ENCODE measurements around the gene WBP11.
A peak's percentile ranks its signal among the peaks of the same experiment; 100 is the strongest.

The WBP11 gene

DNA sequence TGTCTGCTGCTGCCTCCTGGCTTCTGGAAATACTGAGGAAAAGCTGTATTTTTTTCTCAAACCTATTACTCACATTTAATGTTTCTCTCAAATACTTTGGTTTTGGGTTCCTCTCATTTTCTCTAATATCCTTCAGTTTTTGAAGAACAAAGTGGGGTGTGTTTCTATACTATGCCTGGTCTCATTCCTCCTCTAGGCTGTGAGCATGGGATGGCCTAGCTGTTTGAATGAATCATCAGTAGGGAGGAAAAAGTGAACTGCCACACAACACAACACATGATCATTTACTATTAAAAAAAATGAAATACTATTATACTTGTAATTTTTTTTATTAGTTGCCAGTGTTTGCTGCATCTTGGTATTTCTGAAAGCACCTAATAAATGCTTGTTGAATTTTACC, 22.0 kb upstream of the WBP11 start:
- no peak for DNase-seq (ENCODE audit: low read depth in 1 of 2, low spot score in 1 of 2)

DNA sequence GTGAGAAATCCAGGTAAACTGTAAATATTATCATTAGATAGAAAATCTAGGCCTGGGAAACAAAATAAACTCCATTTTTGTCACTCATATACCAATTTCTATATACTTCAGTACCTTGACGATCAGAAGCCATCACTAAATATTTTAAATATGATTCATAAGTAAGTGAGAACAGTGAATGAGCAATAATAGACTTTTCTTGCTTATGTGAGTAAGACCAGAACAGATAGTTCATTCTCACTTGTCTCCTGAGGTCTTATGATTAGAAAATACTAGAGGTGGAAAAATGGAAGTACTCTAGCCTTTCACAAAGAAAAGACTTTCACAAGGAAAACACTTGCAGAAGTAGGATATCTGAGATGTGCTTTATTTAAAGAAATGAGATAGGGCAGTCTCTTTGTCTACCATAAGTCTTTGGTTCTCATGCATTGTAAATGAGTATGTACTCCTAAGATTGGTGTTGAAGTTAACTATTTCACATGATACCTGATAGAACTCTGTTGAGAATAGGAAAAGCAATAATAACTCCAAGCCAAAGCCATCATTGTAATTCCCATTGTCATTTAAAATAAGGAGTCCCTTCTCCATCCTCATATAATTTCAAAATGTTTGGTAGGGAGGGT, 20.8 kb upstream of the WBP11 start:
- no peak for DNase-seq (ENCODE audit: low read depth in 1 of 2, low spot score in 1 of 2)

DNA sequence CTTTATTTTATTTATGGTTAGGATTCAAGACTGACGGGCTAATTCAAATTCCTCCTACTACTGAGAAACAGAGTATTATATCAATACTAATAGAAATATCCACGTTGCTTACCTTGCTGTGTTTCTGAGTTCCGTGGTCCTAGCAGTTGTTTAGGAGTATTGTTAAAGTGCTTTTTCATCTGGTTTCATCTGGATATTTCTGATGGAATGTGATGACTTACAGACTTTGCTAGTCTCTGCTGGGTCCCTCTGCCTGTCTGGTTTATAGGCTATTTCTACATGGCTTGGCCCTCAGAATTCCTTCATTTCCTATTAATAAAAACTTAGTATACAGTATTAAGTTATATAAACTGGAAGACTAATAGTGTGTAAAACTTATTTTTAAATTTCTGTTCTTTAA, 10.7 kb upstream of the WBP11 start, which contains the start of gene SMCO3:
Gene SMCO3, minus strand, starts transcription at position 169 of the 400 bp plus-strand sequence. CDS start 7,502 bp downstream, outside the sequence.
- no peak for DNase-seq (ENCODE audit: low read depth in 1 of 2, low spot score in 1 of 2)

DNA sequence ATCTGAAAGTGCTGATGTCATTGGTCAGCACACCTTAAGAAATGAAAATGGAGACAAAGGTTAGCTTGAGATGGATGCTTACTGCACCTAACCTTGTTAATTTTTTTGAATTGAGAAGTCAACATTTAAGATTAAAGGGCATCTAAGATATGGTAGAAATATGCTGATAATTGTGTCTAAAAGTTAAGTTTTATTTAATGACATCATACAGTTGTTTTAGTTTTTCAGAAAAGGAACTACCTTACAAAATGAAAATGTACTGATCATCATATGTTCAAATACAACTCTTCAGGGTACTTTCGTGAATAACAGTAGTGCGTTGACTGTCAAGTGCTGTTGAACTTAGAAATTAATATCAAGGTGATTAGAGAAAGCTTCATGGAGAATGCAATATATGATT, 8.2 kb upstream of the WBP11 start:
- DNase-seq (ENCODE audit: low read depth in 1 of 2, low spot score in 1 of 2): no peak

DNA sequence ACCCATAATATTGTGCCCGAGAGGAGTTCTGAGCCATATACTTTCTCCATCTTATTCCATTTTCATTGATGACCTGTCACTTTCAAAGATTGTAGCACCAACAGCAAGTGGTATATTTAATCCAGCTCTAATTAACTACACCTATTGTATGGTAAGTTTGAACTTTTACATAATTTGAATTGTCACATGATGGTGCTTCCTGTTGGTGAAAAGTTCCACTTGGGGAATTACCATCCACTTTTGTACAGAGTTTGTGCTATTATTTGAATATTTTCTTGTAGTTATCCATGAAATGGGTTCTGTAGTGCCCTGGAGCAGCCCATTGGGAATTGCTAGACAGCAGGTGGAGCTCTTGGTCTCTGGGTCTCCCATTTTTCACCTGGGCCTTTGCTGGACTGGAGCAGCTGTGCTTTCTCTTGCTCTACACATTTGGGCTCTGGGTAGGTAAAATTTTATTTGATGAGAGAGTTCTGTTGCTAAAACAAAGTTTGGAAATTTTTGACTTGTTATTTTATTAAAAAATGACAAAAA, 7.7 kb upstream of the WBP11 start:
- no peak for DNase-seq (ENCODE audit: low read depth in 1 of 2, low spot score in 1 of 2)

DNA sequence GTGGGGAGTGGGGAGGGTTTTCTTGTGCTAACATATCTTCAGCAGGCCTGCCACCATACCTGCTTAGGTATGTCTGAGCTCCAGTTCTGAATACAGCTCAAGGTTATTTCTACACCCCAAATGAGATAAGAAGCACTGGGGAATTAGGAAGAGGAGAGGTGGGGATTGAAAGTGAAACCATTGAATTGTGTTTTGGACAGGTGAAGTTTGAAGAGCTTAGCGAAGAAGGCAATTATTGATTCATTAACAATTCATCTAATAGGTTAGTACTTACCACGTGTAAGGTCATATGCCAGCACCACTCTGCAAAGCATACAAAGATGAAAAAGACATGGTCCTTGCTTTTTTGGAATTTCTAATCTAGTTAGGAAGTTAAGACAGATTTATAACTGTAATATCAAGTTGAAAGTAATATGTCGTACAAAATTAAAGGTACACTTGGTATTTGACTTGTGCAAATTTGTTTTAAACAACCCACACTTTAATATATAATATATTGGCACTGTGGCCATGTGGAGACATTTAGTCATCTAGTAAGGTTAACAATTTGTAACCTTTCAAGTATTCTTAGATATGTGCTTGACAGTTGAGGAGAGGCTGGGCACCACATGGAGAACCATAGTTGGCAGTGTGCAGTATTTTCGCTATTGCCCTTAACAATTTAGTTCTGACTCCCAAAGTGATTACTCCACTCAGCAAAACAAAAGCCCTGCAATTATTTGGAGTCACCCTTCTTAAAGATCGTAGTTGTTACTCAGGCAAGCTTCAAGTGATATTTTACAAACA, 7.1 kb upstream of the WBP11 start:
- DNase-seq (ENCODE audit: low read depth in 1 of 2, low spot score in 1 of 2): no peak

DNA sequence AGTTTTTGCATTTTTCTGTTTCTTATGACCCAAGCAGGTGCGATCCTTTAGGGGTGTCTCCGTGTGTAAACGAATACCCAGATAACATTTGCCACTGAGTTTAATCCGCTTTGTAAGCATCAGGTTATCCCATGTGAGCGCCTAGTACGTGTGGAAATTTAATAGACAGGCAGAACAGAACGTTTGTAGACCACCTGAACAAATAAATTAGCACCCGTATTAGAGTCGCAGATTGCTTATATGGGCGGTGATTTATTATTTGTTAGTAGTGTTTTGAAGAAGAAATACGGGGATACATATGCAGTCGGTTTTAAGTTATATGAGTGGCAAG, 517 bp upstream of the WBP11 start:
- no peak for DNase-seq (ENCODE audit: low read depth in 1 of 2, low spot score in 1 of 2)

DNA sequence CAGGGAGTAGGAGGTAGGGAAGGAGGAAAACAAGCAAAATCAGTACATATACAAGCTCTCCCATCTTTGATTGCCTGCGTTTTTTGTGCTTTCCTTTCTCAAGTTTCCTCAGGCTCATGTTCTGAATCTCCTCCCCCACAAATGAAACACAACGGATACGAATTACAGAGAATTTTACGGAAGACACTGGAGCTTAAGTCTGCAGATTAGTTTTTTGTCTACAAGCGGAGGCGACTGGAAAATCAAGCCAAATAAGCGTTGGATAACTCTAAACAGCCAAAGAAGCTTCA, 612 bp downstream of the WBP11 start:
- DNase-seq (ENCODE audit: low read depth in 1 of 2, low spot score in 1 of 2): no peak

DNA sequence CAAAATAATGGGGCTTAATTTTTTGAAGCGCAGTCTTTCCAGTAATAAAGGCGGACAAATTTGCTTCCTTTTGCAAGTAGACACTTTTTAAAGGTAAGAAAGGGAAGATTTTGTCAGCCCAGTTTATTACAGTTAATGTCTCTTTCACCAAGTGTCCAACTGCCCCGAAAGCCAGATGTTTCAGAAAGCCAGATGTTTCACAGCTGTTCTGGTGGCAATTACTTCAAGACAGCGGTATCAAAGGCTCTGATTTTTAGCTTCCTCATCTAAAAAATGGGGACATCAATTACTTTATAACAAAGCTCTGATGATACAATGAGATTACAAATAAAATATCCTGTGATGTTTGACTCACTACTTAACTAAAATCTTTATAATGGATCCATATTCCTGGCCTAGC, 1.0 kb downstream of the WBP11 start:
- no peak for DNase-seq (ENCODE audit: low read depth in 1 of 2, low spot score in 1 of 2)

DNA sequence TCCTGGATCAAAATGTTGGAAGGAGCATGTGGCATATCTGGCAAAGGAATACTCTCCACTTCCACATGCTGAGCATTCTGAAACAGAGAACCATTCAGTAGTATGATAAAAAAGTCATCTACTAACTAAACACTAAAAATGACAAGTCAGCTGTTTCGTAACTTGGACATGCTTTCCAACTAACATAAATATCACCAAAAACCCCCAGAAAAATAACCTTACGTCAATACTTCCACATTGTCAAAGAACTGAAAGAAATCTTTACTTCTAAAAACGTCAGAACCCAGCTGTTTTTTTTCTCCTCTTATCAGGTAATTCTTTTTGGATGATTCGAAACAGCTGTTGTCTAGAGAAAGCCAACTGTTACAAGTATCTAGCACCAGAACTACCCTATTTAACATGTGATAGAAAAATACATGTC, 8.2 kb downstream of the WBP11 start:
- no peak for DNase-seq (ENCODE audit: low read depth in 1 of 2, low spot score in 1 of 2)

DNA sequence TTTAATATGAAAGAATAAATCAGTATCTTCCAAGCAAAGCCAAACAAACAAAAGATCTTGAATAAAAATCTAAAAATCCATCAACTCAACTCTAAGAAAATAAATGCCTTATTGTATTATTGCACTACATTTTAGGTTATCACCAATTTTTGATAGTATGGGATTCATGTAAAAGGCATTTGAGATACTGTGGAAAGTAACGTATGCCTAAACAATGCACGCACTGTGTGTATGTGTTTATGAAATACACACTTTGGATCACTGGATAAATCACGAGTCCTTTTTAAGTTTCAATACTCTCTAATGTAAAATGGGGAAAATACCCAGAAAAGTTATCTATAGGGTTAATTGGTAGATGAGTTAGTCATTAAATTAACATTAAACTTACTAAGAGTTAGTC, 17.7 kb downstream of the WBP11 start:
- no peak for DNase-seq (ENCODE audit: low read depth in 1 of 2, low spot score in 1 of 2)

DNA sequence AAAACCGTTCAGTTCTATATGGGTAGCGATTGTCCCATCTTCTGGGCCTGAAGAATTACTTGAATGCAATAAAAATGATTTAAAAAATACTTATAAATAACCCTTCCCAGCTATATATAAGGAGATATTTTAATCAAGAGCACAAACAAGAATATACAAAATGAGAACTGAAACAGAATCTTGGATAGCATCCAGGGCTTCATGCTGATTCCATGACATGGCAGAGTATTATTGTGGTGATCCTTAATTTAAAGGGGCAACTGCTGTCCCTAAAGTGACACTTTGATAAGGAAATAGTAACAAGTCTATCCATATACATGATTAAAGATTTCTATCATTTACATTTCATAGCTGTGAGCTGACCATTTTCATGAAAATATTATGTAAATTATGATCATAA, 18.8 kb downstream of the WBP11 start:
- DNase-seq (ENCODE audit: low read depth in 1 of 2, low spot score in 1 of 2): no peak

DNA sequence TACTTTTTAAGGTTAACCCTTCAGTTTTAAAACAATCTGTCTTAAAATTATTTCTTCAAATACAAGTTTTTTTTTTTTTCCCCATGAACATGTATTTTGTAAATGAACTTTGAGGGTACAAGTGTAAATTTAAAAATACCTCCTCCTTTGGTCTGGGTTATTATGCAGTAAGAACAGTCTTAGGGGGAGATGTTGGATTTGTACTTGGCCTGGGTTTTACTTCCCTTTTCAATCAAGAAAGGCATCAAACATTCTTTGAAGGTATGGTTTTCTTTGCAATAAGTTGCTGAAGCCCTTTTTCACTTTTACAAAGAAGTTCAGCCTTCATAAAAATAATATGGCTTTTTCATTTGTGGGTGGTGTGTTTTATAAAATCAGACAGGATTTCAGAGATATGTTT, 20.5 kb downstream of the WBP11 start:
- DNase-seq (ENCODE audit: low read depth in 1 of 2, low spot score in 1 of 2): no peak

DNA sequence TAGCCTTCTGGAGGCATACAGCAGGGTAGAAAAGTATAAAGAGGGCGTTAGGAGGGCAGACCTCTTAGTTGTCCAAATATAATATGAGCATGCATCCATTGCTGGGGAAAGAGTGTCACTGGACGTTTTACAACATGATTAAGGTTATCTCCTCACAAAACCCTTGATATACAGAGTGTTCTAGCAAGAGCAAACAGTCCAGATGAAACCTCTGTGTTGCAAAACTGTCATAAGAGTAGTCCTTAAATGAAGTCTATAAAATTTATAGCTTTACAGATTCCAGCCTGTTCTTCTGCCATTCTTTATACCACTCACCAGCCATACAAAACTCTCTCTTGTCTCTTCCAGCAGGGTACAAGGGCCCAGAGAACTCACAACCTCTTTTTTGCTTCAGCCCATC, 21.7 kb downstream of the WBP11 start:
- no peak for DNase-seq (ENCODE audit: low read depth in 1 of 2, low spot score in 1 of 2)

DNA sequence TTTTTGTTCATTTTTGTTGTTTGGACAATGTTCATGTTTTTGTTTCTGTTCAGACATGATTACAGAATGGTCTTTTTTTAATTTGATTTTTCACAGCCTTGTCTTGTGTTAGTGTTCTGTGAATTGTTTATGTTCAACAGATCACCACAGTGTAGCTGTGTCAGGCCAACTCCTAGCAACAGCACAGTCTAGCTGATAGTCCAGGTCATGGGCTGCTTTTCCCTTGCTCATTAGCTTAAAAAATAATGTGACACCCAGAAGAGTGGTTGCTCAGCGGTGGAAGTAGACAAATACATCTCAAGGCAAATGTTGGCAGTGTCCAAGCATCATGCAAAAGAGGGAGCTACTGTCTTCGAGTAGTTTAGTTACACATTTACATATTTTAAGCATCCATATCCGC, 22.4 kb downstream of the WBP11 start:
- DNase-seq (ENCODE audit: low read depth in 1 of 2, low spot score in 1 of 2): no peak

DNA sequence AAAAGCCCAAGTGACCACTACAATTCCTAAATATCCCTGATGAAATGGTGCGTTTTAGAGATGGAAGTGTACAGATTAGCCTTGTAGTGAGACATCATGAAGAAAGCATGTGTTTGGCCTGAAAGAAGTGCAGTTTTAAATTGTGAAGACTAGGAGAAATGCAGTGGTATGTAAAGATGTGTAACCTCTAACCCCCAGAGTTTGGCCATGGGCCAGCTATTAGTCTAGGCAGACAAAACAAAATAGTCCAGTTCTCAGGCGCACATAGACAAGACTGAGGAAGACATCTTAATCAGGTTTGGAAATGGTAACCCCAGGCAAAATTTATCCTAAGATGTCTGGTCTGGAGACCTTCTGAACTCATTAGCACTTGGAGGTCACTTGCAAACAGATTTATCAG, 23.4 kb downstream of the WBP11 start:
- no peak for DNase-seq (ENCODE audit: low read depth in 1 of 2, low spot score in 1 of 2)

DNA sequence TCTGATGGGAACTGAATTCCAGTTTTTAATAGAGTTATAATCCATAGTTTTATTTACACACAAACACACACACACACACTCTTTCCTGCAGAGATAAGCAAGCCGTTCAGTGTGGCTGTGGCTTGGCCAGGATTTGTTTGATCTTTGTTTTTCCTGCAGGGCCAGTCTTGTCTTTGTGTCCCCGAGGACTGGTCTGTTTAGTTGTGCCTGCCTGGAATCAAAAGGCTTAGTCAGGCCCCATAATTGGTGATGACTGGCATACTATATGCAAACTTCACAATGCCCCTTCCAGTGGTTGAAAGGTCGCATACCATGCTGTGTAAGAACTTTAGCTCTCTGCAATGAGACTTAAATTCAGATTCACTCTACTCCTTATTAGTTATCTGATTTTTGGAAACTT, 26.0 kb downstream of the WBP11 start:
- no peak for DNase-seq (ENCODE audit: low read depth in 1 of 2, low spot score in 1 of 2)

DNA sequence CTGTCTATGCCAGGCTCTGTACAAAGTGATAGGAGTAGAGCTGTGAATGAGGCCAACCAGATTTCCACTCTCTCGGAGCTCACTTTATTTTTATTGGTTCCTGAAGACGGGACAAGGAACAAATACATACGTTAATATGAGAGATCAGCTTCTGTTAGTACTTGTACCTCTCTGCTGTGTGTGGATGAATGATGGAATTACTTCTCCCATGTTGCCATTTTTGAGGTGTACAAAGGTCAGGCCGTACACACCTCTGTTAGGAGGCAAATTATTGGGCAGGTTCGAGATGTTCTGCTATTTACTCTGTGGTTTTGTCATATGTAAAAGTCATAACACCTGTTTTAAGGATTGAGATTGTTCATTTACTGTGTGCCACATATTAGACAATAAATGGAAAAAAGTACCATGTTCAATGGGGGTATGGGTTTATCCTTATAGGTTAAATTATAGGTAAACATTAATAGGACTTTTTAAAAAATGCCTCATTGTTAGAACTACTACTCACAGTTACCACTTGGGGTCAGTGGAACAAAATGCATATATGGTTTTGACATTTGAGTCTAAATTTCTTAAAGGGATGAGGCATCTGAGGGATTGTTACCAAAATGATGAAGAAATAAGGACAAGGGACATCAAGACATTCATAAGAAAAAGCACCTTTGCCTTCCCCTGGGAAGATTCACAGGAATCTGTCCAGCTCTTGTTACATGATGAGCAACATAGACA, 26.9 kb downstream of the WBP11 start:
- no peak for DNase-seq (ENCODE audit: low read depth in 1 of 2, low spot score in 1 of 2)

DNA sequence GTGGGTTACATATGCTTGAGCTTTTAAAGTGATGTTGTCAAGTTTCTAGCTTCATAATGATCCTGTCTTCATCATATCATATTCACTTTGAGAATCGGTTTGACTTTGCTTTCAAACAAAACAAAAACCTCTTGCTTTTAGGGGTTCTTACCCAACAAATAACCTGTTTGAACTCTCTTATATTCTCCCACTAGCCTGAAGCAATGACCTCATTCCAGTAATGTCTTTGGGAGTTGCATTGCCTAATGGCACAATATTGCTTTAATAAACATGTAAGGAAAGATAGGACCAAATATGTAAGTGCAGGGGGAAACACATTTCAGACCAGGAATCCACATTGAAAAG, 27.7 kb downstream of the WBP11 start:
- DNase-seq (ENCODE audit: low read depth in 1 of 2, low spot score in 1 of 2): no peak

DNA sequence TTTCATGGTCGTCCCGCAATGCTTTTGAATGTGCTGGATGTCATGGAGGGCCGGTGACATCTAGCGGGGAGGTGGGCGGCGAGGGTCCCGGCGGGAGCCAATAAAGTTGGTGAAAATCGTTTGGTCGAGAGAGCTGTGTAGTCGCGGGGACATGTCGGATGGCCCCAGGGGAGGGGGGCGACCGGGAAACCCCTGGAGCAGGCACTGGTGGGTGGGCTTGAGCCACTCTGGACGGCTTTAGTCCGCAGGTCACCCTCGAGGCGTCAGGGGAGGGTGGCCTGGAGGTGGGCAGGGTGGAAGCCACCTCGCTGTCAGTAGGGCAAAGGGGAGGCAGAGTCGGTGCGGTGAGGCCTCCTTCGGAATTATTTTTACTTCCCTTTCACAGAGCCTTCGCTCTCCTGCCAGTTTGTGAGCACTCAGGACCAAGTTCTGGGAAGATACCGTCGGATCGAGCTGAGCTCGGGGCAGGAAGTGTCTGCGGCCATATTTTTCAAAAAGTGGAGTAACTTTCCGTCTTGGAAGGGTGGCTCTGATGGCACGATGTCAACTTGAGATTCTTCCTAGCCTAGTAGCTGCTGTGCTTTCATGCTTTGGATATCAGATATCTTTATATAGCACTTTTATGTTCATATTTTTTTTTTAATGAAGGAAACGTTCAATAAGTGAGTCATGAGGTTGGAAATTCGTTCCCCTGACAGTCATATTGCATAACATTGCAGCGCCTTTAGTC, 28.2 kb downstream of the WBP11 start:
- no peak for DNase-seq (ENCODE audit: low read depth in 1 of 2, low spot score in 1 of 2)

DNA sequence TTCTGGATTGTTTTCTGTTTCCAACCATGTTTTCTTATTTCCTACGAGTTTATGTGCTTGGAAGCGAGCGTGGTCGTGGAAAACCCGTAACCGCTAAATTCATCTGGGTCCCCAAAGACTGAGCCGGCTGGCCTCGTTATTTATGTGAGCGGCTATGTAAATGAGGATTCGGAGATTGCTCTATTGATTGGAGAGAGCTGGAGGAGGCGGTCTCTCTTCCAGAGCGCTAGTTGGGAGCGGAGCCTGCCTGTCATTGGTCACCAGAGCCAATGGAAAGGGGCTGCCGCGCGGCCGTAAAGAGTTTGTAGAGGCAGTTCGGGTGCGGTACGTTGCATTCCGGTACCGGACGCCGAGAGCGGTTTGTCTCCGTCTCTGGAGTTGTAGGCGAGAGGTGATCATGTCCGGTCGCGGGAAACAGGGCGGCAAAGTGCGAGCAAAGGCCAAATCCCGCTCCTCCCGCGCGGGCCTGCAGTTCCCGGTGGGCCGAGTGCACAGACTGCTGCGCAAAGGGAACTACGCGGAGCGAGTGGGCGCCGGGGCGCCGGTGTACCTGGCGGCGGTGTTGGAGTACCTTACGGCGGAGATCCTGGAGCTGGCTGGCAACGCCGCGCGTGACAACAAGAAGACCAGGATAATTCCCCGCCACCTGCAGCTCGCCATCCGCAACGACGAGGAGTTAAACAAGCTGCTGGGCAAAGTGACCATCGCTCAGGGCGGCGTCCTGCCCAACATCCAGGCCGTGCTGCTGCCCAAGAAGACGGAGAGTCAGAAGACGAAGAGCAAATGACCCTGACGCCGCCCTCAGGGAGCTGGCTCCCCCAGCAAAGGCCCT, 29.0 kb downstream of the WBP11 start:
- DNase-seq (ENCODE audit: low read depth in 1 of 2, low spot score in 1 of 2): peak; percentile 71 to 82

All from activated T-helper 1 cell treated with anti-CD3 and anti-CD28 coated beads, Interleukin-2, amount 50 U/mL, for 16 hours (primary cell).